ENCODE data around the gene ARID2.

The ARID2 gene

GRCh38 chr12:45946435-45946834 is 216.9 kb downstream of the ARID2 start:
- Histone ChIP-seq H3K4me1 (ENCODE audit: control insufficient read depth, low read length) (no peaks in the 10 kb centered on the region), H3F3A (ENCODE audit: control insufficient read depth, insufficient read depth) (no peaks in the 10 kb centered on the region), H3K79me2 (ENCODE audit: control insufficient read depth, low read length) (no peaks in the 10 kb centered on the region), H3K27ac (ENCODE audit: low read depth, low read length) (no peak overlapping the region), H3K36me3 (ENCODE audit: control insufficient read depth, low read length) (peaks cover 82% of the 10 kb centered on the region), H4K20me1 (ENCODE audit: control insufficient read depth, insufficient read depth, low read depth, low read length) (no peaks in the 10 kb centered on the region), H3K9me2 (replicated peaks; ENCODE audit: control insufficient read depth, low read length) (no peaks in the 10 kb centered on the region), H3K4me2 (ENCODE audit: low read length) (no peak overlapping the region), H3K4me3 (ENCODE audit: low read length) (no peak overlapping the region), H3K9me3 (ENCODE audit: control insufficient read depth, insufficient read depth, low read length) (no peaks in the 10 kb centered on the region), H3K27me3 (ENCODE audit: control insufficient read depth, low read length) (no peaks in the 10 kb centered on the region)
- no peak for TF ChIP-seq CTCF (IDR thresholded peaks at IDR 0.05; ENCODE audit: low read depth, low read length, poor library complexity, severe bottlenecking)
- TF ChIP-seq EZH2phosphoT487 (IDR thresholded peaks at IDR 0.05; ENCODE audit: borderline replicate concordance, low read length): no peak

DNA sequence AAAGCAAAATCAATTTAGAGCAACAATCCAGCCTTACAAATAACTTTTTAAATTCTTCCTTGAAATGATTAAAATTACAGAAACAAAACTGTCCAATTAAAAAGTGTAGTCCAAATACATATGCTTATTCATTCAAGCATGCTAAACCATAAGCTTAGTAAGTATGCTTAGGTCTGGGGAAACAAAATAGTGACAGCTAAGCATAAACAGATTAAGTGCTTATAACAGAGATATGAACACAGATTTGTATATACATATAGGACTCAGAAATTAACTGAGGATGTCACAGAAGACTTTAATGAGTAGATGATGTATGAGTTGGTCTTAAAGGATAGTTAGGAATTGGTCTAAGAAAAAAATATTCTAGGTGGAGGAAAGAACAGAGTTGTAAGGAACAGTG is 219.0 kb downstream of the ARID2 start:
- Histone ChIP-seq H3K27me3 (ENCODE audit: control insufficient read depth, low read length) (no peaks in the 10 kb centered on the region), H3K27ac (ENCODE audit: low read depth, low read length) (no peak overlapping the region), H3K4me2 (ENCODE audit: low read length) (no peak overlapping the region), H4K20me1 (ENCODE audit: control insufficient read depth, insufficient read depth, low read depth, low read length) (no peaks in the 10 kb centered on the region), H3F3A (ENCODE audit: control insufficient read depth, insufficient read depth) (no peaks in the 10 kb centered on the region), H3K4me1 (ENCODE audit: control insufficient read depth, low read length) (no peaks in the 10 kb centered on the region), H3K4me3 (ENCODE audit: low read length) (no peak overlapping the region), H3K9me2 (replicated peaks; ENCODE audit: control insufficient read depth, low read length) (no peaks in the 10 kb centered on the region), H3K79me2 (ENCODE audit: control insufficient read depth, low read length) (no peaks in the 10 kb centered on the region), H3K9me3 (ENCODE audit: control insufficient read depth, insufficient read depth, low read length) (no peaks in the 10 kb centered on the region), H3K36me3 (ENCODE audit: control insufficient read depth, low read length) (peaks cover 62% of the 10 kb centered on the region)
- TF ChIP-seq CTCF (IDR thresholded peaks at IDR 0.05; ENCODE audit: low read depth, low read length, poor library complexity, severe bottlenecking) (no peak), EZH2phosphoT487 (IDR thresholded peaks at IDR 0.05; ENCODE audit: borderline replicate concordance, low read length) (no peak)

Data from DOHH2 (cell line).